ENCODE data around the gene FAM222B. TPM values are rescaled to one million over a fixed set of nuclear protein-coding genes. Genes with fewer than 3 reads are reported as not detected.
A peak's percentile ranks its signal among the peaks of the same experiment; 100 is the strongest.

The FAM222B gene
- total and polyA plus RNA-seq, 2 of the 4 experiments (the other 2 are of a cell fraction), result 2.5 to 10.8 TPM

DNA sequence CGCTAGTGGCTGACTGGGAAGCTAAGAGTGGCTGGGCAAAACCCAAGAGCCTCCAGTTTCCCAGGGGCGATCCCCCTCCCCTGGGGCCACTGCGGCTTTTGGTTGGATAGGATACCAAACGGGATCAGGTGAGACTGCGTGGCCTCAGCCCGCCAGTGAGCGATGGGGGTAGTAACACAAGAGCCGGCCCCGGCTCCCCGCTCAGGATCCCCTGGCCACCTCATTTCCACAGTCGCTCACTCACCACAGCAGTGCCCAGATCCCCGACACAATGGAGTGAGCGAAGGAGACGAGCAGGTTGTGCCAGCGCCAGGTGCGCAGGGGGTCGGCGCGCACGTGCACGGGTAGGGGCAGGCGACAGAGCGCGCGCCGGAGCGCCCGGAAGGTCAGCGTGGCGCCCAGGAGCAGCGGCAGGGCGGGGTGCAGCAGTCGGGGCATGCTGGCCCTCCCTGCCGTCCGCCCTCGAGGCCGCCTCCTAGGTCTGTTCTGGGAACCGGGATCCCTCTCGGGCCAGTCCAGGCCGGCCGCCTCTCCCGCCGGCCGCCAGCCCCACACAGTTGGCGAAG is 116.8 kb downstream of the FAM222B start:
- peak overlapping the region; percentile 98 for H3K4me2 ChIP-seq (ENCODE audit: low read depth, low read length)
- peak; percentile 50 for ATAC-seq (ENCODE audit: low read depth)
- H2BK120ac ChIP-seq (ENCODE audit: low read depth, low read length), result peak overlapping the region; percentile 28; the same call in 1 of the 2 replicates
- ChIA-PET CTCF (interaction anchor here (0.7 to 4.0 kb wide), 12 partner anchors 15 to 391 kb away, joined by 3 to 60 read pairs (median 13); partner anchors contain the start of genes FLOT2 and TRAF4), POLR2A (ENCODE audit: unreplicated experiment) (interaction anchor here (0.6 to 1.3 kb wide), 2 partner anchors 15 to 18 kb away, joined by 3 read pairs; partner anchors contain the start of gene TRAF4)
- peak overlapping the region; percentile 10 to 56; a peak in 2 of 4 replicates for H4K8ac ChIP-seq (ENCODE audit: low read depth in 2 of 2, low read length in 2 of 2)
- peak overlapping the region; percentile 74 for H3K27ac ChIP-seq (ENCODE audit: insufficient read depth, low read length)
- no TSS peak for BruUV-seq (replicated peaks)
- peak overlapping the region; percentile 70 for H3K23ac ChIP-seq (ENCODE audit: low read depth, low read length)
- H3K4me1 ChIP-seq (ENCODE audit: control insufficient read depth, insufficient read depth, low read length), result peaks cover 12% of the 10 kb centered on the region
- H2AK5ac ChIP-seq (ENCODE audit: low read depth, low read length), result peak overlapping the region; percentile 93
- peak overlapping the region; percentile 75; the same call in 1 of the 2 replicates for H4K5ac ChIP-seq (ENCODE audit: low read depth, low read length)
- H2AK9ac ChIP-seq (replicated peaks; ENCODE audit: low read depth, low read length, poor library complexity), result peak overlapping the region; percentile 96
- H3K27me3 ChIP-seq (ENCODE audit: control insufficient read depth, insufficient read depth, low read length), result no peaks in the 10 kb centered on the region
- H3K79me1 ChIP-seq (ENCODE audit: low read depth in 1 of 2, low read length in 2 of 2), result peaks cover 10 to 45% of the 10 kb centered on the region in 2 experiments; a peak in 3 of 4 replicates
- intact Hi-C loops (cut with micrococcal nuclease) (loop anchor here (1.0 to 2.0 kb wide), 4 partner anchors 25 to 385 kb away; no protein-coding TSS in a partner anchor), in situ Hi-C loops (cut with MboI; ENCODE audit: low sequenced_read_pairs) (no loop called here), dilution Hi-C loops (cut with HindIII; ENCODE audit: low sequenced_read_pairs, unreplicated experiment) (no loop called here)
- peak overlapping the region; percentile 88 for H3K4ac ChIP-seq (ENCODE audit: low read depth, low read length)
- peak overlapping the region; percentile 80 for H3K14ac ChIP-seq (replicated peaks; ENCODE audit: low read depth, low read length)
- peak overlapping the region; percentile 76 for H4K91ac ChIP-seq (ENCODE audit: insufficient read depth, low read depth, low read length)
- H4K20me1 ChIP-seq (ENCODE audit: insufficient read depth, low read length), result peaks cover 40% of the 10 kb centered on the region
- peaks cover 35% of the 10 kb centered on the region for H3K36me3 ChIP-seq (ENCODE audit: control insufficient read depth, insufficient read depth, low read length)
- peak overlapping the region; percentile 68; the same call in 1 of the 2 replicates for H3K18ac ChIP-seq (ENCODE audit: low read depth, low read length)
- peak overlapping the region; percentile 80 for H2BK5ac ChIP-seq (ENCODE audit: low read depth, low read length, poor library complexity, severe bottlenecking)
- peak overlapping the region; percentile 23 for H3K56ac ChIP-seq (ENCODE audit: extremely low read depth, insufficient read depth, low read length)
- peak overlapping the region; percentile 68 for H3K9ac ChIP-seq (ENCODE audit: low read depth, low read length)
- H3K4me3 ChIP-seq (ENCODE audit: insufficient read depth, low read depth, low read length), result peak overlapping the region; percentile 72
- H3K9me3 ChIP-seq (ENCODE audit: control insufficient read depth, insufficient read depth, low read length), result no peaks in the 10 kb centered on the region
- H2BK15ac ChIP-seq (ENCODE audit: low read depth, low read length), result no peak overlapping the region
- TF ChIP-seq MAFK (IDR thresholded peaks at IDR 0.05; ENCODE audit: low read depth, low read length), result no peak
- TF ChIP-seq RFX5 (IDR thresholded peaks at IDR 0.05; ENCODE audit: low read depth, low read length), result no peak
- peak; percentile 63; the same call in 1 of the 2 replicates for TF ChIP-seq POLR2A (IDR thresholded peaks at IDR 0.05; ENCODE audit: low read depth, low read length)
- peak; percentile 89 for TF ChIP-seq BHLHE40 (IDR thresholded peaks at IDR 0.05; ENCODE audit: low read depth, low read length)
- peak; percentile 68; the same call in 1 of the 2 replicates for TF ChIP-seq MXI1 (IDR thresholded peaks at IDR 0.05; ENCODE audit: borderline replicate concordance, low read depth, low read length)
- TF ChIP-seq, protein P1, sequence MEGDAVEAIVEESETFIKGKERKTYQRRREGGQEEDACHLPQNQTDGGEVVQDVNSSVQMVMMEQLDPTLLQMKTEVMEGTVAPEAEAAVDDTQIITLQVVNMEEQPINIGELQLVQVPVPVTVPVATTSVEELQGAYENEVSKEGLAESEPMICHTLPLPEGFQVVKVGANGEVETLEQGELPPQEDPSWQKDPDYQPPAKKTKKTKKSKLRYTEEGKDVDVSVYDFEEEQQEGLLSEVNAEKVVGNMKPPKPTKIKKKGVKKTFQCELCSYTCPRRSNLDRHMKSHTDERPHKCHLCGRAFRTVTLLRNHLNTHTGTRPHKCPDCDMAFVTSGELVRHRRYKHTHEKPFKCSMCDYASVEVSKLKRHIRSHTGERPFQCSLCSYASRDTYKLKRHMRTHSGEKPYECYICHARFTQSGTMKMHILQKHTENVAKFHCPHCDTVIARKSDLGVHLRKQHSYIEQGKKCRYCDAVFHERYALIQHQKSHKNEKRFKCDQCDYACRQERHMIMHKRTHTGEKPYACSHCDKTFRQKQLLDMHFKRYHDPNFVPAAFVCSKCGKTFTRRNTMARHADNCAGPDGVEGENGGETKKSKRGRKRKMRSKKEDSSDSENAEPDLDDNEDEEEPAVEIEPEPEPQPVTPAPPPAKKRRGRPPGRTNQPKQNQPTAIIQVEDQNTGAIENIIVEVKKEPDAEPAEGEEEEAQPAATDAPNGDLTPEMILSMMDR (conservative IDR thresholded peaks at IDR 0.05; ENCODE audit: low read depth, low read length), result no peak
- peak; percentile 74 for DNase-seq
- no peak overlapping the region for H2BK20ac ChIP-seq (ENCODE audit: low read depth, low read length)
- WGBS, 2 experiments (ENCODE audit: extremely low coverage in 2 of 2, insufficient read length in 1 of 2), result 1% methylated on average over 18 of the region's 45 CpGs; no CpG with 5 or more reads in 1 of the 2 experiments
- peak overlapping the region; percentile 91 for H2AFZ ChIP-seq (replicated peaks; ENCODE audit: low read length, poor library complexity)
- H3K9me1 ChIP-seq (ENCODE audit: insufficient read depth, low read length), result no peaks in the 10 kb centered on the region

Data from IMR-90 (cell line).